ENCODE results near the gene PXMP4.

- no peak for TF ChIP-seq CTCF (IDR thresholded peaks at IDR 0.05)
- no peak for TF ChIP-seq POLR2AphosphoS5 (IDR thresholded peaks at IDR 0.05)
- no peak for TF ChIP-seq EP300 (IDR thresholded peaks at IDR 0.05)
Observed at GRCh38 chr20:33736962-33737361, 16.9 kb upstream of the PXMP4 start.

All from gastroesophageal sphincter (tissue), 3 donors.